ENCODE data around the gene CHCHD3.

The CHCHD3 gene

GRCh38 chr7:132825932-132826835 is 255.7 kb downstream of the CHCHD3 start:
- no peak overlapping the region for H3K4me3 ChIP-seq (ENCODE audit: low read depth, low read length)
- TF ChIP-seq CTCF (IDR thresholded peaks at IDR 0.05; ENCODE audit: low read depth, low read length, missing control alignments), result no peak
- in situ Hi-C loops (cut with HindIII; ENCODE audit: low sequenced_read_pairs), result no loop called here
- DNase-seq (ENCODE audit: low read depth), result no peak

GRCh38 chr7:132825222-132825621 is 256.7 kb downstream of the CHCHD3 start:
- H3K4me3 ChIP-seq (ENCODE audit: low read depth, low read length), result no peak overlapping the region
- no peak for TF ChIP-seq CTCF (IDR thresholded peaks at IDR 0.05; ENCODE audit: low read depth, low read length, missing control alignments)
- in situ Hi-C loops (cut with HindIII; ENCODE audit: low sequenced_read_pairs), result no loop called here
- no peak for DNase-seq (ENCODE audit: low read depth)

- no peak overlapping the region for H3K4me3 ChIP-seq (ENCODE audit: low read depth, low read length)
- DNase-seq (ENCODE audit: low read depth), result no peak
- TF ChIP-seq CTCF (IDR thresholded peaks at IDR 0.05; ENCODE audit: low read depth, low read length, missing control alignments), result no peak
- in situ Hi-C loops (cut with HindIII; ENCODE audit: low sequenced_read_pairs), result no loop called here
Measured at GRCh38 chr7:132819648-132820047, 262.2 kb downstream of the CHCHD3 start.

- in situ Hi-C loops (cut with HindIII; ENCODE audit: low sequenced_read_pairs), result no loop called here
- DNase-seq (ENCODE audit: low read depth), result peak; percentile 15
- no peak for TF ChIP-seq CTCF (IDR thresholded peaks at IDR 0.05; ENCODE audit: low read depth, low read length, missing control alignments)
- no peak overlapping the region for H3K4me3 ChIP-seq (ENCODE audit: low read depth, low read length)
Measured at GRCh38 chr7:132817949-132818348, 263.9 kb downstream of the CHCHD3 start.

GRCh38 chr7:132815696-132816311 is 266.1 kb downstream of the CHCHD3 start:
- TF ChIP-seq CTCF (IDR thresholded peaks at IDR 0.05; ENCODE audit: low read depth, low read length, missing control alignments), result no peak
- in situ Hi-C loops (cut with HindIII; ENCODE audit: low sequenced_read_pairs), result no loop called here
- peak; percentile 8 for DNase-seq (ENCODE audit: low read depth)
- no peak overlapping the region for H3K4me3 ChIP-seq (ENCODE audit: low read depth, low read length)

GRCh38 chr7:132815130-132815529 is 266.8 kb downstream of the CHCHD3 start:
- H3K4me3 ChIP-seq (ENCODE audit: low read depth, low read length), result no peak overlapping the region
- in situ Hi-C loops (cut with HindIII; ENCODE audit: low sequenced_read_pairs), result no loop called here
- DNase-seq (ENCODE audit: low read depth), result no peak
- no peak for TF ChIP-seq CTCF (IDR thresholded peaks at IDR 0.05; ENCODE audit: low read depth, low read length, missing control alignments)

All from astrocyte of the cerebellum (primary cell).